ENCODE results near the gene DHCR7. TPM values are rescaled to one million over a fixed set of nuclear protein-coding genes. Genes with fewer than 3 reads are reported as not detected.

DHCR7 gene
- total RNA-seq, 3 donors from 2014 or later (not counting 1 experiment from before 2014, with no cell fraction given): 12.5 to 18.1 (median 15.9) TPM

DNA sequence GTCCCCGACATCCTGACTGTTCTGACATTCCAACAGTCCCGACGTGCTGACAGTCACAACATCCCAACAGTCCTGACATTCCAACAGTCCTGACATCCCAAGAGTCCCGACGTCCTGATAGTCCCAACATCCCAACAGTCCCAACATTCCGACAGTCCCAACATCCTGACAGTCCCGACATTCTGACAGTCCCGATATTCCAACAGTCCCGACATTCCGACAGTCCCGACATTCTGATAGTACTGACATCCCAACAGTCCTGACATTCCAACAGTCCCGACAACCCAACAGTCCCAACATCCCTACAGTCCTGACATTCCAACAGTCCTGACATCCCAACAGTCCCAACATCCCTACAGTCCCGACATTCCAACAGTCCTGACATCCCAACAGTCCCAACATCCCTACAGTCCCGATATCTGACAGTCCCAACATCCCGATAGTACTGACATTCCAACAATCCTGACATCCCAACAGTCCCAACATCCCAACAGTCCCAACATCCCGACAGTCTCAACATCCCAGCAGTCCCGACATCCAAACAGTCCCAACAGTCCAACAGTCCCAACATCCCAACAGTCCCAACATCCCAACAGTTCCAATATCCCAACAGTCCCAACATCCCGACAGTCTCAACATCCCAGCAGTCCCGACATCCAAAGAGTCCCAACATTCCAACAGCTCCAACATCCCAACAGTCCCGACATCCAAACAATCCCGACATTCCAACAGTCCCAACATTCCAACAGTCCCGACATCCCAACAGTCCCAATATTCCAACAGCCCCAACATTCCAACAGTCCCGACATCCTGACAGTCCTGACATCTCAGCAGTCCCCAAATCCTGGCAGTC is 60.2 kb downstream of the DHCR7 start:
- Mint-ChIP-seq H3K36me3 (no peaks in the 10 kb centered on the region), H3K27me3 (ENCODE audit: low read depth in 2 of 2) (peaks cover 8 to 12% of the 10 kb centered on the region in 2 donors), H3K9me3 (no peaks in the 10 kb centered on the region), H3K4me3 (no peak overlapping the region), H3K4me1 (peaks cover 0 to 7% of the 10 kb centered on the region in 2 donors), H3K27ac (no peak overlapping the region)
- TF ChIP-seq, protein P1, sequence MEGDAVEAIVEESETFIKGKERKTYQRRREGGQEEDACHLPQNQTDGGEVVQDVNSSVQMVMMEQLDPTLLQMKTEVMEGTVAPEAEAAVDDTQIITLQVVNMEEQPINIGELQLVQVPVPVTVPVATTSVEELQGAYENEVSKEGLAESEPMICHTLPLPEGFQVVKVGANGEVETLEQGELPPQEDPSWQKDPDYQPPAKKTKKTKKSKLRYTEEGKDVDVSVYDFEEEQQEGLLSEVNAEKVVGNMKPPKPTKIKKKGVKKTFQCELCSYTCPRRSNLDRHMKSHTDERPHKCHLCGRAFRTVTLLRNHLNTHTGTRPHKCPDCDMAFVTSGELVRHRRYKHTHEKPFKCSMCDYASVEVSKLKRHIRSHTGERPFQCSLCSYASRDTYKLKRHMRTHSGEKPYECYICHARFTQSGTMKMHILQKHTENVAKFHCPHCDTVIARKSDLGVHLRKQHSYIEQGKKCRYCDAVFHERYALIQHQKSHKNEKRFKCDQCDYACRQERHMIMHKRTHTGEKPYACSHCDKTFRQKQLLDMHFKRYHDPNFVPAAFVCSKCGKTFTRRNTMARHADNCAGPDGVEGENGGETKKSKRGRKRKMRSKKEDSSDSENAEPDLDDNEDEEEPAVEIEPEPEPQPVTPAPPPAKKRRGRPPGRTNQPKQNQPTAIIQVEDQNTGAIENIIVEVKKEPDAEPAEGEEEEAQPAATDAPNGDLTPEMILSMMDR (IDR thresholded peaks at IDR 0.05): no peak
- DNase-seq (no peak), ATAC-seq (no peak)
- Histone ChIP-seq H3K4me3 (ENCODE audit: low read length) (no peak overlapping the region), H3K4me1 (ENCODE audit: control insufficient read depth, insufficient read depth, low read length) (no peaks in the 10 kb centered on the region), H3K9me3 (ENCODE audit: control insufficient read depth, insufficient read depth, low read length) (no peaks in the 10 kb centered on the region), H3K27me3 (ENCODE audit: control insufficient read depth, insufficient read depth, low read length) (no peaks in the 10 kb centered on the region), H3K36me3 (ENCODE audit: control insufficient read depth, insufficient read depth, low read length) (no peaks in the 10 kb centered on the region), H3K27ac (ENCODE audit: low read length) (no peak overlapping the region)
- intact Hi-C loops (cut with micrococcal nuclease): no loop called here
- 89% methylated on average over 23 of the region's 23 CpGs for WGBS (ENCODE audit: insufficient coverage)

DNA sequence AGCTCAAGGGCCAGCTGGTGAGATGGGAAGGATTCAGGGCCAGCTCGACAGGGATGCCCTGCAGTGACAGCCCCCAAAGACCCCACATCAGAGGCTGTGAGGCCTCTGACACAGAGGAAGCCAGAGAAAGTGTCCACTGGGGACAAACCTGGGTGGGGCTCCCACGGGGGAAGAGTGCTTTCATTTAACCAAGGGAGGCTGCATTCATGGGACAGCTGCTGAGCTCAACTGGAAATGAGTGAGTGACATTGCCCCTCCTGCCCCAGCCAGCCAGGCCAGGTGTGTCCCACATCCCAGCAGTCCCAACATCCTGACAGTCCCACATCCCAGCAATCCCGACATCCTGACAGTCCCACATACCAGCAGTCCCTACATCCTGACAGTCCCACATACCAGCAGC is 61.0 kb downstream of the DHCR7 start:
- Mint-ChIP-seq H3K27ac (no peak overlapping the region), H3K4me1 (peaks cover under 1 to 10% of the 10 kb centered on the region in 2 donors), H3K4me3 (no peak overlapping the region), H3K36me3 (no peaks in the 10 kb centered on the region), H3K27me3 (ENCODE audit: low read depth in 2 of 2) (peaks cover 6 to 9% of the 10 kb centered on the region in 2 donors), H3K9me3 (no peaks in the 10 kb centered on the region)
- no peaks in the 10 kb centered on the region for H3K4me1 ChIP-seq (ENCODE audit: control insufficient read depth, insufficient read depth, low read length)
- WGBS (ENCODE audit: insufficient coverage): 91% methylated on average over 3 of the region's 3 CpGs
- no peak for ATAC-seq
- no peak overlapping the region for H3K27ac ChIP-seq (ENCODE audit: low read length)
- no peaks in the 10 kb centered on the region for H3K27me3 ChIP-seq (ENCODE audit: control insufficient read depth, insufficient read depth, low read length)
- intact Hi-C loops (cut with micrococcal nuclease): no loop called here
- H3K9me3 ChIP-seq (ENCODE audit: control insufficient read depth, insufficient read depth, low read length): no peaks in the 10 kb centered on the region
- DNase-seq: no peak
- no peak overlapping the region for H3K4me3 ChIP-seq (ENCODE audit: low read length)
- TF ChIP-seq, protein P1 (IDR thresholded peaks at IDR 0.05): no peak
- no peaks in the 10 kb centered on the region for H3K36me3 ChIP-seq (ENCODE audit: control insufficient read depth, insufficient read depth, low read length)

DNA sequence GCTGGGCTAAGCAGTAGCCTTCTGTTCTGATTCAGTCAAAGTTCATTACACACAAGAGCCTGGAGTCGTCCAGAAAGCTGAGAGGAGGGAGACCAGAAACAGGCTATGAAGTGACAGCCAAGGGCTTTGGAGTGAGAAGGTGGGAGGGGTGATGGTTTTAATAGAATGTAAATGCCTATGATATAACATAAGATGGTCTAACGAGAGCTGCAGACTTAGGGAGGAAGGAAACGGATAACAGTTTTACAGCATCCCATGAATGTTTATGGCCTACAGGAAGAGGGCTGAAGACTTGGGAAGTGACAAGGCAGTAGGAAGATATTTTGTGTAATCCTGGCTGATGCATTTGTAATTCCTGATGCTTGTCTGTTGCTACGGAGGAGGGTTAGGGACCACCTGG is 62.0 kb downstream of the DHCR7 start:
- H3K9me3 ChIP-seq (ENCODE audit: control insufficient read depth, insufficient read depth, low read length): no peaks in the 10 kb centered on the region
- TF ChIP-seq, protein P1 (IDR thresholded peaks at IDR 0.05): no peak
- no peaks in the 10 kb centered on the region for H3K27me3 ChIP-seq (ENCODE audit: control insufficient read depth, insufficient read depth, low read length)
- intact Hi-C loops (cut with micrococcal nuclease): no loop called here
- Mint-ChIP-seq H3K27me3 (ENCODE audit: low read depth in 2 of 2) (peaks cover 5 to 7% of the 10 kb centered on the region in 2 donors), H3K36me3 (no peaks in the 10 kb centered on the region), H3K27ac (no peak overlapping the region), H3K9me3 (peaks cover 0 to 2% of the 10 kb centered on the region in 2 donors), H3K4me3 (no peak overlapping the region), H3K4me1 (peaks cover 9 to 19% of the 10 kb centered on the region in 2 donors)
- WGBS (ENCODE audit: insufficient coverage): 59% methylated on average over 4 of the region's 4 CpGs
- ATAC-seq (no peak), DNase-seq (no peak)
- H3K27ac ChIP-seq (ENCODE audit: low read length): no peak overlapping the region
- H3K4me1 ChIP-seq (ENCODE audit: control insufficient read depth, insufficient read depth, low read length): peaks cover 5% of the 10 kb centered on the region
- H3K36me3 ChIP-seq (ENCODE audit: control insufficient read depth, insufficient read depth, low read length): no peaks in the 10 kb centered on the region
- H3K4me3 ChIP-seq (ENCODE audit: low read length): no peak overlapping the region
